ENCODE data around the gene ITPKB.
A peak's percentile ranks its signal among the peaks of the same experiment; 100 is the strongest.
"Not testable (repeated sequence)": the region's sequence is repeated elsewhere in the genome, so short reads cannot be mapped to it uniquely, and the experiment has no call there.

Gene ITPKB

DNA sequence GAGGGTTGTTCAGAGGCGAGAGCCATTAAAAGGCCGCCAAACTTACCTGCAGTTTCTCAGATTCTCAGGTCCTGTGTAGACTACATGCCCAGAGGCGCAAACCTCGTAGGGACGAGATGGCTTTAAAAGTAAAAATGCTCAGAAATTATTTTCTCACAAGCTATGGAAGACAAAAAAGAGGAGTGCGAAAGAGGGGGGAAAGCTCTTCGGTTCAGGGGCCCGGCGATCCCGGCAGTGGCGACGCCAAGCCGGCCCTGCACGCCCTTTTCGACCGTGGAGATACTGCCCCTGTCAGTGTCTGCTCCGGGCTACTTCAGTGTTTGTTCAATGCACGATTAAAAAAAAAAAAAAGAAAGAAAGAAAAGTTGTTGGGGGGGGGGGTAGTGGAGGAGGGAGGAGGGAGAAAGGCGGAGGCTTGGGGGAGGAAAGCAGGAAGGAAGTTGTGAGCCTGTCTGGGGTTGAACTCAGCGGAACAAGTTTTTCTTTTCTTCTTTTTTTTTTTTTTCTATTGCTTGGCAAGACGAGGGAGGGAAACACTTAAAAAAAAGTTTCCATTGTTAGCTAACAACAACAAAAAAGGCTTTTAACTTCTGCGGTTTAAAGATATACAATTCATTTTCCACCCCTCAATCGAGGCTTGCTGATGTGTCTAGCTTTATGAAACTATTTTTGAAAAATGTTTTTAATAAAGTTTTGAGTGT is at the start of gene ITPKB:
Gene ITPKB, minus strand, starts transcription at position 288 of the 701 bp plus-strand sequence. CDS start 1,824 bp downstream, outside the sequence.
- DNase-seq: peak; percentile 65

DNA sequence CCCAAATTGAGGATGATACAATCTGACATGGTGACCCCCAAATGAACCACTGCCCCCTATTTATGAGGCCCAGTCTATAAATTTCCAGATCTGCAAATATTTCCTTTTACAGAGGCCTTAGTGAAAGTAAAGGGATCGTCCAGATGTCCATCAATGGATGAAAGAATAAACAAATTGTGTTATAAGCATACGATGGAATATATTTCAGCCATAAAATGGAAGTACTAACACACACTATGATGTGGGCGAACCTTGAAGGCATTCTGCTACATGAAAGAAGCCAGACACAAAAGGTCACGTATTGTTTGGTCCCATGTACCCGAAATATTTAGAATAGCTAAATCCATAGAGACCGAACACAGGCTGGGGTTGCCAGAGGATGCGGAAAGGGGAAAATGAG is 48.6 kb upstream of the ITPKB start:
- DNase-seq: no peak

DNA sequence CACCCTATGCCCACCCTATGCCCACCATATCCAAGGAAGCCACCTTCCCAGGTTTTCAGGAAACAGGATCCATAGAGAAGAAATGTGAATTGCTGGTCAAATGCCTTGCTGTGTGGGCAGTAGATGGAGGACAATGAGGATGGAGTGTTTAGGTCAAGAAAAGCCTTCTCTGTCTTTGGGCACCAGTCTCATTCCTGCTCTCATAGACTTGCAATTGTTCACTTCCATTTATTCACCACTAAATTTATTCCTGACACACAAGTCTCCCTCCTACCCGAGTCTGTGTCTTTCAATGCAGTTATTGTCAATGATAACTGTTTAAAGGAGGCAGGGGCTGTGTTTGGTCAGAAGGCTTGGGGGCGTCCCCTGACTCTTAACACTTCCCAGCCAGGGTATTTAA is 48.0 kb upstream of the ITPKB start:
- no peak for DNase-seq

DNA sequence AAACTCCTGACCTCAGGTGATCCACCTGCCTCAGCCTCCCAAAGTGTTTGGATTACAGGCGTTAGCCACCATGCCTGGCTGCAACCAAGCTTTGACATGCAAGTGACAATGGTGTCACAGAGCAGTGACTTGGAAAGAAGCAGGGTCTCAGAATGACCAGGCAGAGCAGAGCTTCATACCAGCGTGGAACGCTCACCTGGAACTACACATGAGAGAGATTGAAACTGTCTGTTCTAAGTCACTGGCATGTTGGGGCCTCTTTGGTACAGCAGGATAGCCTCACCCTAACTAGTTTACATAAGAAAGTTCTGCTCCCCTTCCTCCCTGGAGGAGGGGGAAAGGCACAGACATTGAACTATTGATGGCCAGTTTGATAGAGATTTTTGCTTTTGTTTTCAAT is 47.5 kb upstream of the ITPKB start:
- DNase-seq: no peak

DNA sequence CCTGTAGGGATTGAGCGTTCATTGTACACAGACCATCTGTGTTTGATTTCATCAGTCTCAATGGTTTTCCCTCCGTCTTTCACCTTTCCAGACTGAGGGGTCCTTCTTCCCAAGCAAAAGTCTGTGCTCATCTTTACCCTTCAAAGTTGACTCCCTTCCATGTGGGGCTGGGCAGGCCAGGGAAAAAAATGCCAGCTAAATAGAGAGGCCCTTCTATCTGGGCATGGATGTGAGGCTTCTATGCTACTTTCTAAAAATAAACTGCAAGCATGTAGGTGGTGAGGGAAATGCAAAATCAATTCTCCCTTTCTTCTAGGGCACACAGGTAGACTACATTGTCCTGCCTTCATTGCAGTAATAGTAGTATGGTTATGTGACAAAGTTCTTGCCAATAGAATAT is 46.7 kb upstream of the ITPKB start:
- DNase-seq: no peak

DNA sequence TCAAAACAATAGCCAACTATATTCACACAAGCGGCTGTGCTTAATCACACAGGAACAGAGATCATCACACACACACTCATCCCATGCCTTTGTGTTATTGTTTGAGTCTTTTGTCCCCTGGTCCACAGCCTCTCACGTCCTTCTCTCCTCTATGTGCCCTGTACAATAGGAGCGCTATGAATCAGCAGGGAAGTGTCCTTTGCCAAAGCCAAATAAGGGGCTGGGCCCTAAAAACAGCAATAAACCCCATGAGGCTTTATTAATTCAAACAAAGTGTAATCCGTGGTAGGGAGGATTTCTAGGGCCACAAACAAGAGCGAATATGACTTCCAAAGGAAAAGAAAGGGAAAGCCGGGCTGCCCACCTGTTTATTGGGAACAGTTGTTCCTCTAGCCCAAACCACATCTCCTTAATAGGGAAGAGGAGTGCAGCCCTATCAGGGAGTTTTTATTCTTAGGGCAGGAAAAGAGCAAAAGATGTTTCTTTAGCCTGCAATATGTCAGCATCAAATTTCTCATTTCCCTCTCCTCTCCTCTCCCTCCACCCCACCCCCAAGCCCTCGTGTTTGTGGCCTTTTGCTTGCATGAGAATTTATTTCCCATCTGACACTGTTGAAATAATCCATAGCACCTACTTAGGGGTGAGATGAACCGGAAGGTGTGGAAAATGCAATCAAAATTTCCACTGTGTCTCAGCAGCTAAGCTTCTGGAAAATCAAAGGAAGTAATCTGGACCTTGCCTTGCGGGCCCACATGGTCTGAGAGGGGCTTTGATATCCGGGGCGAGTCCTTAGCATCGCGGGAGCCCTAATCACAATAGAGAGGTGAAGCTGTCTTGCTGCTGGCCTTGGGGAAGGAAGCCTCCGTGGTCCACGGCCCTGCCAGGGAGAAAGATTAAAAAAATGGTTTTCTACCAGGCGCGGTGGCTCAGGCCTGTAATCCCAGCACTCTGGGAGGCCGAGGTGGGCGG is 45.3 kb upstream of the ITPKB start:
- no peak for DNase-seq

DNA sequence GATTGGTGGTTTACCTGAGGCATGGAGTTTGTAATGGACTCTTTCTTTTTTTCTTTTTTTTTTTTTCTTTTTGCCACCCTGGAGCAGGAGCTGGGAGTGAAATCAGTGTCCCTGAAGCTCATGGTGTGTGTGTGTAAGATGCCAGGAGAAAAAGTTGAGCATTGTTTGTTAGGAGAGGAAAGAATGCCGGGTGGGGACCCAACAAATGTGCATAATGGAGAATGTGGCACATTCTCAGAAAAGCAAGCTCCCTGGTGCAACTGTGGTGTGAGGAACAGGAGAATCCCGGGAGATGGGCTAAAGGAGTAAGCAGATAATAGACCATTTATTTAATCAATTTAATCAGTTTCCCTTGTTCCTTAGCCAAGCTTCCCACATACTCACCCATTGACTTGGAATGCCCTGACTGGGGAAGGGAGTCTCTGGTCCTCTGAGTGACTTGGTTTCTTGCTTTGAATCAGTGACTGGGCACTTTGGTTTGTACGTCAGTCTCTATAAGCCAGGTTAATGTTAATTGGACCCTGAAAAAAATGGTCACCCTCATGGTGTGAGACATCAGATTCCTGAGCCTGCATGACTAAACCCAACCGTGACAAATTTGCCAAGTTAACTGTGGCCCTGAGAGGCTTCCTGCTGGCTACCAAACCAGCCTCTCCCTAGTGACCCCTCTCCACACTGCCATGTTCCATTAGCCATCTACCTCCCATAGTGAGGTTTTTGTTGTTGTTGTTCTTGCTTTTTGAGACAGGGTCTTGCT is 43.9 kb upstream of the ITPKB start:
- DNase-seq: peak; percentile 16

DNA sequence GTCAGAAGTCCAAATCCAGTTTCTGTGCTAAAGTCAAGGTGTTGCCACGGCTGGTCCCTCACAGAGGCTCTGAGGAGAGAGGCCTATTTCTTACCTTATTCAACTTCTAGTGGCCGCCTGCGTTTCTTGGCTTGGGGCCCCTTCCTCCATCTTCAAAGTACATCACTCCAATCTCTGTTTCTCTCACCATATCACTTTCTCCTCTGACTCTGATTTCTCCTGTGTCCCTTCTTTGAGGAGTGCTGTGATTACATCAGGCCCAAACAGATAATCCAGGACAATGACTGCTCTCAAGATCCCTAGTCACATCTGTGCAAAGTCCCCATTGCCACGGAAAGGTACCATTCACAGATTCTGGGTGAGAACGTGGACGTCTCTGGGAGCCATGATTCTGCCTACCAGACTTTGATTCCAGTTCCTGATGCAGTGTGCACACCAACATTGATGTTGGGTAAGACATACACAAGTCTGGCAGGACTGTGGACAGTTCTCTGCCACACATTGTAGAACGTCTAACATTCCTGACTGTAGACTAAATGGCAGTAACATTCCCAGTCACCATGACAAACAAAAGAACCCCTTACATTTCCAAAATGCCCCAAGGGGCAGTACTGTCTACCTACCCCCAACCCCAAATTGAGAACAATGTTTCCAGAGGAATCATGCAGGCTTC is 43.0 kb upstream of the ITPKB start:
- DNase-seq: no peak

DNA sequence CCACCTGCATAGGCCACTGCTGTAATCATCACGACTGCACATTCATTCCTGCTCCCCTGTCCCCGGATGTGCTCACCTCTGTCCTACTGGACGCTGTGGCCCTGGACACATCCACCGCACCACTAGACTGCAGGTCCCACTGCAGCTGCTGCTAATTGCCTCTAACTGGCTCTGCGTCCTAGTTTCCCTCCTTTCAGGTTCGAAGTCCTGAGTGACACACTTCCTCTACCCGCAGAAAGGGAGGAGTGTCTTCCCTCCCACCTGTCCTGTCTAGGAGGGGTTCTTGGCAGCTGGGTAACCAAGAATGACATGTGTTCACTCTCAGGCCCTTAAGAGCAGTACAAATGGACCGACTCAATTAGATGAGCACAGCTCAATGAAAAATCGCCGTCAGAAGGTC is 40.5 kb upstream of the ITPKB start:
- no peak for DNase-seq

DNA sequence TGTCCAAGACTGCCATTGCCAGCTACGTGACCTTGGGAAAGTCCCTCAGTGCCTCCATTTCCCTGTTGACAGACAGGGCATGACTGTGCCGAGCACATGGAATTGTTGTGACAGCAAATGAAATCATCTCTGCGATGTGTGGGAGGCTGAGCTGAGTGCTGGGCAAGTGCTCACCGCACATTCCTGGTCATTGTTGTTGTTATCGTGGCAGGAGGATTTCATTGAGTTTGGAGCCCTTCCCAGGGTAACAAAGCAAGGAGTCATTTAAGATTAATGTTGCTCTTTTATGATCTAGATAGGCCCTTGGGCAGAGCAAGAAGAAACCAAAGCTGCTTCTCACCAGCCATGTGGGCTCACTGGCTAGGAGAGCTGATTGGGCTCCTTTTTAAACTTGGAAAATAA is 39.6 kb upstream of the ITPKB start:
- peak; percentile 97 for DNase-seq

DNA sequence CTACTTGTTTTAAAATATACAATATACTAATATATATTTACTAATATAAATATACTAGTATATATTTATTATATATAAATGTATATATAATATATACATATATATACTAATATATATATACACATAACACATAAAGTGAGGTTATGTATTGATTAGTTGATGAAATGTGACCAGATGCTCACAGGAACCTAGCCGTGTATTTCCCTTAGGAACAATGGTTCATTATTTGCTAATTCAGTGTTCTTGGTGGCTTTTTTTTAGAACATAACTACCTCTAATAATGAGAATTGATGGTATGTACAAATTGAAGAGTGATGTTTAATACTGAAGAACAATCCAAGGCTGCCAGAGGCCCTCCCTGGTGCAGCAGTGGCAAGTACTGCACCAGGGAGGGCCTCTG is 37.9 kb upstream of the ITPKB start:
- DNase-seq: no peak

DNA sequence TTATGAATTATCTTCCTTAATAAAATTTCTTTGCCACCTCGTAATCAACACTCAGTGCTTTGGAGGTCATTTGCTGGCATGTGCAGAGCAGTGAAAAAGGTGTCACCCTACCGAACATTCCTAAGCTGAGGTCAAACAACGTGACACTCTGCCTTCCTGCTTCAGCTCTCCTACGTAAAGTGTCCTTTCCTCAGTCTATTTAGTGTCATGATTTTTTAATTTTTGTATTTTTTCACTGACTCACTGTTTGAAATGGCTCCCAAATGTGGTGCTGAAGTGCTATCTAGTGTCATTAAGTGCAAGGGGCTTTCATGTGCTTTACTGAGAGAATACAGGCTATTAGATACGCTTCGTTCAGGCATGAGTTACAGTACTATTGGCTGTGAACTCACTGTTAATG is 37.0 kb upstream of the ITPKB start:
- DNase-seq: no peak

DNA sequence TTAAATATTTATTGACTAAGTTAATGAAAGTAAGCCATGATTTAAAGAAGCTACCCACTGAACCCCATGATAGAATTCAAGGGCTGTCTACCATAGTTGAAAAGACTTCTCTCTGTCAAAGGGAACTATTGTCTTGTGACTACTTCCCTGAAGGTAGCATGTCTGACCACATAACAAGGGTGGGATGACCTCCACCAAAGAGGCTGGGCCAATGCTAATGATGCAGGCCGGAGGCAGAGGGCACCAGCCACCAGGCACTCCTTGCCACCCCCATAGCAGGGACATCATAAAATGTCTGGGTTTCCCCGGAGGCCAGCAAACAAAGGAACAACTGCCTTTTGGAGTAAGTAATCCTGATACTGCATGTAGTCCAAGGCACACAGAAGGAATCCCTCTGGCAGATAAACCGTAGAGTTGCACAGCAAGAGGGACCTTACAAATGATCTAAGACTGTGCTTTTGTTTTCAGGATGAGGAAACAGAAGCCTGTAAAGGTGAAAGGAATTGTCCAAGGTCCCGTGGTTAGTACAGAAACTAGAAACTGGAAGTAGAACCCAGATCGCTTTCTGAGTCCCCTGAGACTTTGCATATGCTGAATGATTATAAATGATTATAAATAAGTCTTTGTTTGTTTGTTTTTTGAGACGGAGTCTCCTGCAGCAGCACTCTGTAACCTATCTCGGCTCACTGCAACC is 33.5 kb upstream of the ITPKB start:
- no peak for DNase-seq

DNA sequence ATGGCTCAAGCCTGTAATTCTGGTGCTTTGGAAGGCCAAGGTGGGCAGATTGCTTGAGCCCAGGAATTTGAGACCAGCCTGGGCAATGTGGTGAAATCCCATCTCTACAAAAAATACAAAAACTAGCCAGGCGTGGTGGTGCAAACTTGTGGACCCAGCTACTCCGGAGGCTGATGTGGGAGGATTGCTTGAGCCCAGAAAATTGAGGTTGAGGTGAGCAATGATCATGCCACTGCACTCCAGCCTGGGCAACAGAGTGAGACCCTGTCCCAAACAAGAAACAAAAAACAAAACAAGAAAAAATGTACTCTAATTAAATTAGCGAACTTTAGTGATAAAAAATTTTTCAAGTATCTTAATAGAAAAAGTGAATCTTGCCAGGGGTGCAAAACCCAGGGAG is 28.1 kb upstream of the ITPKB start:
- not testable (repeated sequence) for DNase-seq

DNA sequence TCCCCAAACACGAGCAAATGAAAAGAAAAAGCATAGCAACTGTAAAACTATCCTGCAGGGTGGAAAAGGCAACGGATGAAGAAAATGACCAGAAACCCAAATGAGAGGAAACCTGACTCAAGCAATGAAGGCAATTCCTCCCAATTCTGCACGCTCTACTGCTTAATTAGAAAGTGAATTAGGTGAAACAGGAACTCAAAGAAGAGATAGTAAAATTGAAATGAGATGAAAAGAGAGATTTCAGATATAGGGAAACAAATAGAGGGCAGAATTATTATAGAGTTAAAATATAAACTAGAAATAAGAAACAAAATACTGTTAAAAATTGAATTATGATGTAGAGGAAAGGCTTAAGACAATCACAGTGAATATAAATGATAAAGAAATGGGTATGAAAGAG is 27.5 kb upstream of the ITPKB start:
- DNase-seq: no peak

DNA sequence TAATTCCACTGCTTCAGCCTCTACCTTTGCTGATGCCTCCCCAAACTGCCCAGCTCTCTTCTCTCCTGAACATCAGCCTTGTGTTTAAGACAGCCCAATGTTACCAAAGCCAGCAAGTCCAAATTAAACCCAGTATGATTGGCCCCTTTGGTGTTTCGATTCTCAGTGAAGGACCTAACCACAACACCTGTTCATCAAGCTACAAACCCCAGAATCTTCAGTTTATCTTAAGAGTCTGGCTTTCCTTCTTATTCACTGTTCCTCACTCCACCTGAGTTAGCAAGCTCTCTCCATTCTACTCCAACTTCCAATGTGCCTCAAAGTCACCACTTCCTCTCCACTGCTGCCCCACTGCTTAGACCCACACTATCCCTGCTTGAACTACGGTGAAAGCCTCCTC is 25.5 kb upstream of the ITPKB start:
- no peak for DNase-seq

DNA sequence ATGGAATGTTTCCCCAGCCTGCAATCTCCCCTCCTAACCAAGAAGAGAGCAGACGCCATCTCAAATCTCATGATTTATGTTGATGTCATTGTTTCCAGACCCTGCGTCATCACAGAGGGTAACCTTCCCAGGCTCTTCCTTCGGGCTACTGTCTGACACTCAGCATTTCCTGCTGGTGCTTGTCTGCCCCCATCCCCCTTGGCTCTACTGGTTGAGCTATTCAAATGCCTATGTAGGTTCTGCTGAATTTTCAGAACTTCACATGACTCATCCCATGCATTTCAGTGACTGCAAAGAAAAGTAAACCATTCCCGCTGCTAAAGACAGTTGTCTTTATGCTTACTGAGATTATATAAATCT is 24.8 kb upstream of the ITPKB start:
- DNase-seq: peak; percentile 96

DNA sequence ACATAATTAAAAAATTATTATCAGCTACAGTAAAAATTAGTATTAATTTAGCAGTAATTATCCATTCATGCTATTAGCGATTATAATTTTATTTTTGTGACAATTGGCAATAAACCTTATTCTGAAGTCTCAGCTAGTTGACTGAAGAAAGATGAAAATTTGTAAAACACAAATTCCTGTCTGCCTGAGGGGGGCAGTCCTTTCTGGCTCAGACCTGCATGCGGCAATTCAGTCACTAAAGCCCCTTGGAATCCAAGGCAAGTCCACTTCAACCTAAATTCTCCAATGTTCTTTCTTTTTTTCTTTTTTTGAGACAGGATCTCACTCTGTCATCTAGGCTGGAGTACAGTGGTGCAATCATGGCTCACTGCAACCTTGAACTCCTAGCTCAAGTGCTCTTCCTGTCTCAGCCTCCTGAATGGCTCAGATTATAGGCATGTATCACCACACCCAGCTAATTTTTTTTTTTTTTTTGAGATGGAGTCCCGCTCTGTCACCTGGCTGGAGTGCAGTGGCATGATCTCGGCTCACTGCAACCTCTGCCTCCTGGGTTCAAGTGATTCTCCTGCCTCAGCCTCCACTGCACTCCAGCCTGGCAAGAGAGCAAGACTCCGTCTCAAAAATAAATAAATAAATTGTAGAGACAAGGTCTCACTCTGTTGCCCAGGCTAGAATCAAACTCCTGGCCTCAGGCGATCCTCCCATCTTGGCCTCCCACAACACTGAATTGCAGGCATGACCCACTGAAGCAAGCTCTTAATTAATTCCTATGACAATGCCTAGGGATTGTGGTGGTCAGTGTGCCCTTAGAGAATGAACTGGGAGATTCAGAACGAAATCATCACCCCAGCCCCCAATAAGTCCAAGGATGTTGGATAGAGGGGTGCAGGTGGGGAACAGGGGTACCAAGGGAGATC is 24.2 kb upstream of the ITPKB start:
- peak; percentile 7 for DNase-seq

DNA sequence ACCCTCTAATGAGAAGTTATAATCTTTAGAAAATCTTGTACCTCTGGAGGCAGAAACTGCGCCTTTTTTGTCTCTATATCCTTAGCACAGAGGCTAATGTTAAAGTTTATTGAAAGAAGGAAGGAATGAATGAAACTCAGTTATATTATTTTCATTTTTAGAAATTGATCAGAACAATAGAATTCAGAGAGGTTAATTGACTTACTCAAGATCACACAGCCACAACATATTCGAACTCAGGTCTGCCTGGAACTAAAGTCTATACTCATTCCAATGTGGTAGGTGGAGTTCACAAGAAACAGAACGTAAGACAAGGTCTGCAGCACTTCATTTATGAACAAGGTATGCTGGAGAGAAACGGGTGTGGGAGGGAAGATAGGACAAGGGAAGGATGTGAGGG is 23.0 kb upstream of the ITPKB start:
- no peak for DNase-seq

DNA sequence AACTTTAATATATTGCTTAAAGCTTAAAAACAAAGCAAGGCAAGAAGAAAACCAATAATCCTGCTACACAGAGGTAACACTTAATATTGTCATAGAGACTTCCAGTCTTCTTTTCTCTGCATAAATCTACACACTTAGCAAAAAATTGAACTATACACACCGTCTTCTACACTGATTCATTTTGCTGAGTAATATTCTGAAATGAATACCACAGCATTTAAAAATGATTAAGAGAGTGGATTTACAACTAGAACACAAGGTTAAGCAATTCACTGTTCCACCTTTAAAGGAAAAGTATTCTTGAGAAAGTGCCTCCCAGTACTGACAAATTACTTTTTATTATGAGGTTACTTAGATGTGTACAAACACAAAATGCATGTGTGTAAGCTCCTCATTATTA is 22.2 kb upstream of the ITPKB start:
- no peak for DNase-seq
